GM11168 (cell line): ENCODE data around the gene RGS10.

ENCODE experiments used
- in situ Hi-C: fragments of 300-500 bp; cut with MboI; formaldehyde crosslinking; loops from one replicate; pipeline ENCODE4 v1.12.0; 2022; ENCODE audit warnings: low sequenced_read_pairs; ENCODE audit not compliant: unreplicated experiment

Gene RGS10

DNA sequence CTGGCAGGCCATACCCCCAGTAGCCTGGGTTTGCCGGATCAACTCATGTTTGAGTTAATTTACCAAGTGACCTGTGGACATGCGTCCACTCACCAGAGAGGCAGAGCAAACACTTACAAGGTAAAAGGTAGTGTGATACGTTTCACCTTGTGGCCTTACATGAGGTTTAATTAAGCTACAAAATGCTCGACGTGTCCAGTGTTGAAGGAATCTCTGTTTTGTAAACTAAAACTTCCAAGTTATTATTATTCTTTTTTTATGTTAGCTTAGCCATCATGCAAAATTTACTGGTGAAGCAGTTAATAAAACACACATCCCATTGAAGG, 42.9 kb downstream of the RGS10 start:
- in situ Hi-C loops = no loop called here

DNA sequence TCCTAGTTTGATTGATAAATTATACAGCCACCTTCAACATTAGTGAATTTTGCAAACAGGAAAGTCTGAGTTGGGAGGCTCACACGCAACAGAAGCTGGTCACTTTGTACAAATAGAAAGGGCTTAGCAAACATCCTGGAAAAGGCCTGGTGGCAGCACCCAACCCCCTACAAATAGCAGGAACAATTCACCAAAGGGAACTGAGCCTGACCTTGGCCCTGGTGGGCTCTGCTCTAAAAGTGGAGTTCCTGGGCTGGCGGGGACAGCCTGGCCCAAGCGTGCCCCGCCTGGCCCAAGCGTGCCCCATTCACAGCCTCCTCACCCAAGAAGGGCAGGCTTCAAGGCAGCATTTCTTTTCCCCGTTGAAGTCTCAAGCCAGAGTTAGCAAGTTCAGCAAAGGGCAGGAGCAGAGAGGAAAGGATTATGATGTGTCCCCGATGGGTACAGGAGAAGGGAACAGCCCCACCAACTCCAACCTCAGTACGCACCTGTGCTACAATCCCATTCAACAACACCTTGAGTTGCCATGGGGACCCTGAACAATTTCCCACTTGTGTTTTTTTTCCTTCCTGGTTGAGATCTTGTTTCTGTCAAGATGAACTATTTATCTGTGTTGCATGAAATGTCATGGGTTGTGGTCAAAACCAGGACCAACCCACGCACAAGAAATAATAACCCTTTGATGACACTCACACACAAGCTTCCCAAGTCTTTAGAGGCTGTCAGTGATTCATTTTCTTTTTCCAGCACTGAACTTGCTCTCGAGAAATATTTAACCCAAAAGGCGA, 43.4 kb downstream of the RGS10 start:
- in situ Hi-C loops = no loop called here

DNA sequence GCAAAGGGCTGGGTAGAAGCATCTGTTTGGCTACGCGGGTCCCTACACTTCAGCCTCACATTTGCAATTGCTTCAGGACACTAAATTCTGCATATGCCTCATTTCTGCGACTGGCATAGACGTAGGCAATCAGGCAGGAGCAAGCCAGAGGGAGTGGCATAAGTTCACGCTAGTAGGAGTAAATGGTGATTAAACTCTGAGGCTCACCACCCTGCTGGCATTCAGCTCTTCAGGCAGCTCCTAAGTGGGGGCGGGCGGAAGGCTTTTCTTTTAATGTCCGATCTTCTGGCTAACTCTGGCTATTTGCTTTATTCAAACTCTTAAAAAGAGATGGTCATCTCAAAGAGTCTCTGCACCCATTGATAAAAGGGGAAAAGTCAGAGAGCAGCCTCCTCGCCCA, 45.3 kb downstream of the RGS10 start:
- in situ Hi-C loops = no loop called here

DNA sequence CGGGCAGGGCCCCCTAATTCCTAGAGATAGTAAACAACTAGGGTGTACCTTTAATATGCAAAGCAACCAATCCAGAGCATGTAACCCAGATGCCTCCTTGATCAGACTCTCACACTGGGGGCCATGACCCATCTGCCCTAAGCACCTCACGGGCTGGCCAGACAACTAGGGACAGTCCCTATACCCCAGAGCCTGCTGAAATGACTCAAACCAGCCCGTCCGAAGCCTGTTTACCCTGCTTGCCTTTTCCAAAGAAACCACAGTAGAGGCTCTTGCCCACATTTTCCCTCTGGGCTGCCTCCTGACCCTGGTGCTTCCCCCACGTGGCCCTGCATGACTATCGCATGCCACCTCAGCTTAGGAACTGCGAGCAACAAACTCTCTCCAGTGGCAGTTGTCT, 46.2 kb downstream of the RGS10 start:
- in situ Hi-C loops = no loop called here

DNA sequence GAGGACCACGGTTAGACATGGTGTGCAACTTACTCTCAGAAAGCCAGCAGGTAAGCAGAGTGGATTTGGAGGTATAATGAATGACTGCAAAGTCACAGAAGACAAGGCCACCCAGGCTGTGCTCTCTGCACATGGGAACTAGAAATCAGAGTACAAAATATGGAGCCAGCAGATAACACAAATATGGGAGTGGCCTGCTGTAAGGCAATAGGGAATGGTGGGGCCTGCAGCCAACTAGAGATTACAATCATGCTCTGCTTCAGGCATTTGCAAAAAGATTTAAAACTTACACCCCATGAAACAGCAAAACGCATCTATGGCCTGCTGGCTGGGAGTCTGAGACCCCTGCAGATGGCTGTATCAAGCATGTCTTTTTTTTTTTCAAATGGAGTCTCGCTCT, 47.0 kb downstream of the RGS10 start:
- in situ Hi-C loops = no loop called here

DNA sequence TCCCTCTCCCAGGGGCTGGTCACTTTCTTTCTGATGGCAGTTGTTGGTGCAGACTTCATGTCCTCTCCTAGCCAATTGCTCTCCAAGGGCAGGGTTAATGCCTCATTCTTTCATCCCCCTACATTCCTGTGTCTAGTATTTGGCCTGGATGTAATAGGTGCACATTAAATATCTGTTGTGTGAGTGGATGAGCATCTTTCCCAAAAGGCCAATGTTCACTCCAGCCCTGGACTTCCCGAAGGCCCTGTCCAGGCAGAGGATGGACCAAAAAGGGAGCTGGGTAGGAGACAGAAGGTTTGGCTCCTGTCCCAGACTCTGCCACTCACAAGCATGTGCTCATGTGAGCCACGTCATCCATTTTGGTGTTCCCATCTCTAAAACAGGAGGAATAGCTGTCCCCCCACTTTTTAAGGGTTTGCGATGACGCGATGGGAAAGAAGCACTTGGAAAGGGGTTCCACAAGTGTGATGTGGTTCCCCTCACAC, 47.5 kb downstream of the RGS10 start:
- in situ Hi-C loops = no loop called here

DNA sequence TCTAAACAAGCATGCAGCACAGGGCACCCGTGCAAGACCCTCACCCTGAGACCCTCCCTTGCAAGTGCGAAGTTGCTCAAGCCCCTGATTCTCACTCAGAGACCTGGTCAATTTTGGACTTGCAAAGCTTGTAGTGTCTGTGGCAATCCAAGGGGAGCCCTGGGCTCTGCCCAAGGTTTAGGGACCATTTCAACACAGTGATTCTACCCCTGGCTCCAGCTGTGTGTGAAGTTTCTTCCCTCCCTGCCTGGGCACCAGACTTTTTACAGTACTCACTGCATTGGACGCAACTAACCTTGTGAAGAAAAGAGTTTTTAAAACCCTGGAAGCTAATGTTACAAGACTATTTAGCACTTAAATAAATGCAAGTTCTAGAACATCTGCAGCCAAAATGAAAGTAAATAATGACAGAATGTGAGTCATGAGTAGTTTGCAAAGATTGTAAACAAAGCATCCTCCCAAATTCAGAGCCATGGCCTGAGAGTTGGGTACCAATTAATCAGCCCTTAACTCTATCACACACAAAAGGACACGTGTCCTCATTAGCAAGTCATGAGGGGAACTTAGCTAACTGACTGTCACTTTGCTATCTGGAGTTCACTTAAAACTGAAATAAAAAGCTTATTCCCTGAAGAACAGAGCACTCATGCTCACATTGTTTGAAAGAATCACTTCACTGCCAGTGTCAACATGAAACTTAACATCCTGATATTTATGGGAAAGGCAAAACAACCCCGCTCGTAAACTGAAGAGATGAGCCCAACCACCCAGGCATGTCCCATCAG, 48.1 kb downstream of the RGS10 start:
- in situ Hi-C loops = no loop called here

DNA sequence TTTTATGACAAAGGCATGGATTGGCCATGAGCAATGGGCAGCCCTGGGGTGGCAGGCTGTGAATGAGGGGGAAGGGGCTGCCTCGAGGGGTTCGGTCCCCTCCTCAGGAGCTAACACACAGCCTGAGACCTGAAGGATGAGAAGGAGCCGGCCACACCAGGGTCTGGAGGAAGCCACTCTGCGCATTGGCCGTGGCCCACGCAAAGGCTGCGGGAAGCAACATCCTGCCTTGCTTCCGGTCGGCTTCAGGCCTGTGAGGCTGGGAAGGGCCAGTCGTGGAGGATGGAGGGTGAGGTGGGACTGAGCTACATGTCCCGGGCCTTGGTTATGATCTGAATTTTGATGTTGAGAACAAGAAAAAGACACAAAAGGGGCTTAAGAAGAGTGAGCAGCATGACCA, 49.4 kb downstream of the RGS10 start:
- in situ Hi-C loops = no loop called here

DNA sequence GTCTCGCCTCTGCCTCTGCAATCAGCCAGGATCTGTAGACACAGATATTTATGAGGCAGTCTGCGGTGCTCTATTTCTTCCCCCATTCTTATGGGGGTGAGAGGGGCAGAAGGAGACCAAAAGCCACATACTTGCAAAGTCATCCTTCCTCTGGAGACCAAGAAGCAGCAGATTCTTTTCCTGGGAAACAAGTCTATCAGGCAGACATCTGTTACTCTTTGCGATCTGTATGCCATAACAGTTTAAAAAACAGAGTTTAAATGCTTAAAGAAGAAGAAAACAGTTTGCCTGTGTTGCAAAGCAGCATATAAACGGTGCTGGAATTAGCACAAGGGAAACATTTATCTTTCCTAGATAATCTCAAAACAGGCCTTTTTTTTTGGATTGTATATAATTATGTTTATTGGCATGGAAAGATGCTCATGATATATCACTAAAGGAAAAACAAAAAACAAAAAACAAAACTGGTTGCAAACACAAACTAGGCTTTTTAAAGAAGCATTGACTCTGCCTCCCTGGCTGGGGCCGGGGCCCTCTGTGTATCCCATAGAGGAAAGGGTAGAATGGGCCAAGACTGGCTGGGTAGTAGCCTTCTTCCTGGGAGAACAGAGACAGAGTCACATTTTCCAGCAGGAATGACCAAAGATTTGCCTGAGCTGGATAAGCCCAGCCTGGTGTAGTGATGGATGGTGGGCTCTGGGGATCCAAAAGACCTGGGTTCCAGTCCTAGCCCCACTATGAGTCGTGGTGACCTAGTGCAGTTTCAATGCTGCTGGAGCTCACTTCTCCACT, 50.4 kb downstream of the RGS10 start:
- in situ Hi-C loops = no loop called here

DNA sequence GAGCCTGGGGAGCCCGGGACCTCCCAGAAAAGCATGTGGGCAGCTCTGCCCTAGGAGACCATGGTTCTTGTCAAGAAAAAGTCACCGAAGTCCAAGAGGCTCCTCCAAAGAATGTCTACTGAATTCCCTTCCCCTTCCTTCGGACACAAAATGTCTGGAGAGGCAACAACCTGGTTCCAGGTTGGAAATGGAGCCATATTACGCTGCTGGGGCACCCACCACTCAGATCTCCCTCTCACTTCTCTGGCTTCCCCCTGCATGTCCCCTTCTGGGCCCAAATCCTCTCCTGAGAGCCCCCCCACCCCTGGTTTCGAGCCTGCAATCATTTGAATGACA, 52.6 kb downstream of the RGS10 start:
- in situ Hi-C loops = no loop called here

DNA sequence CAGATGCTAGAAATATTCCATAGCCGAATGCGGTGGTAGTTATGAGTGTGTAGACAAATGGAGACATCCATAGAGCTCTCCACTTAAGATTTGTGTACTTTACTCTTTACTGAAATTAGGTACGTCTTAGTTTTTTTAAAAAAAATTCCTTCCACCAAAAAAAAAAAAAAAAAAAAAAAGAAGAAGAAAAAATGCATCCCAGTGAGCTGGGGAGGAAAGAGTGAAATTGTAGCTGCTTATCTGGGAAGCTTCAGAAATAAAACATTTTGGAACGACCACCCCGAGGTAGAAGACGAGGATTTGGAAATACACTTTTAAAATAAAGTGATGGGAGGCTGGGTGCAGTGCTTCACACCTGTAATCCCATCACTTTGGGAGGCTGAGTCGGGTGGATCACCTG, 53.8 kb downstream of the RGS10 start:
- in situ Hi-C loops = no loop called here

DNA sequence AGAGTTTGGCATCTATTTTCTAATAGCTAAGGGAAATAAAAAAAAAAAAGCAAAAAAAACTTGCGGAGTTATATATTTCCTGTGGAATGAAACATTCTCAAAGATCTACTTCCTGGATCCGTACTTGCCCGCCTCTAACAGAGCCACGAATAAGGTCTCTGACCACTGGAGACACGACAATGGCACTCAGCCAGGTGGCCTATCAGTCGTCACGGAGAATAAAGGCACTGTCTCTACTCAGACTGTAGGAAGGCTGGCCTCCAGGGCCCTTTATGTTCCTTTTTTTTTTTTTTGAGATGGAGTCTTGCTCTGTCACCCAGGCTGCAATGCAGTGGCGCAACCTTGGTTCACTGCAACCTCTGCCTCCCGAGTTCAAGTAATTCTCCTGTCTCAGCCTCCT, 58.7 kb downstream of the RGS10 start:
- in situ Hi-C loops = no loop called here

DNA sequence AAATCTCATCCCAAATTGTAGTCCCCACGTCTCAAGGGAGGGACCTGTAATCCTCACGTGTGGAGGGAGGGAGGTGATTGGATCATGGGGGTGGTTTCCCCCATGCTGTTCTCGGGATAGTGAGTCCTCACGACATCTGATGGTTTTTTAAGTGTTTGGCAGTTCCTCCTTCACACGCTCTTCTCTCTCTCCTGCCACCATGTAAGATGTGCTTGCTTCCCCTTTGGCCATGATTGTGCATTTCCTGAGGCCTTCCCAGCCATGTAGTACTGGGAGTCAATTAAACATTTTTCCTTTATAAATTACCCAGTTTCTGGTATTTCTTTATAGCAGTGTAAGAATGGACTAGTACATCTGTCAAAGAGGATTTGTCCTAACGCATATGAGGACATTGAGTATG, 59.5 kb downstream of the RGS10 start:
- in situ Hi-C loops = no loop called here

DNA sequence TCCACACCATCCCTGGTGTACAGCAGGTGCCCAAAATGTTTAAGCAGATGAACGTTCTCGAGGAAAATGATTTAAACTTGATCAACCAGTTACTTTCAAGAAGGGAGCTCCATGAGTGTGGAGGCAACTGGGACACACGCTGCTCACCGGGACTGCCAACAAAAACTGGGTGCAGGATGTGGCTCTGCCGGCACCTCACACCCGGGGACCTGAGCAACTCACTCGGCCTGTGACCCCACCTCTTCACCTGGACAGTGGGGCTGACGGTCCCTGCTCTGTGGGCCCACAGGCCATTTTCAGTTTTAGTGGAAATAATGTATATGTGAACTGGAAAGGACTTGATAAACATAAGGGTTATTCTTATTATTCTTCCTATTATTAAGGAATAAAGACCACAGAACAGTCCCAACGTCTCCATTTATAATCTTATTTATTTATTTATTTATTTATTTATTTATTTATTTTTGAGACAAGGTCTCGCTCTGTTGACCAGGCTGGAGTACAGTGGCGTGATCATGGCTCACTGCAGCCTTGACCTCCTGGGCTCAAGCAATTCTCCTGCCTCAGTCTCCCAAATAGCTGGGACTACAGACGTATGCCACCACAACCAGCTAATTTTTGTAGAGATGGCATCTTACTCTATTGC, 60.6 kb downstream of the RGS10 start:
- in situ Hi-C loops = no loop called here

DNA sequence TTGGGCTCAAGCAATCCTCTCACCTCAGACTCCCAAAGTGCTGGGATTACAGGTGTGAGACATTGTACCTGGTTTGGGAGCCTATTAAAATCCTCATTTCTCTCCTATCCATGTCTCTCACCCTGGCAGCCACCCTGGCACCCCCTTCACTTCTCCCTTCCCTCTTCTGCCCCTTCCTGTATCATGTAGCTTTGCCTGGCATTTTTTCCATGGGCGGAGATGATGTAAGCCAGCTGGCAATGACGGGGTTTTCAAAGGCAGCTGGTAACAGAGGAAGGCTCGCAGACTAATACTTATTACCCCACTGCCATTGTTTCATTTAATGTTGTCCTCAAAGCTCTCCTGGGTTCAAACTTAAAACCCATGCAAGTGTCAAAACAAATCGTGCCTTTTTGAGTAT, 61.9 kb downstream of the RGS10 start:
- in situ Hi-C loops = no loop called here

DNA sequence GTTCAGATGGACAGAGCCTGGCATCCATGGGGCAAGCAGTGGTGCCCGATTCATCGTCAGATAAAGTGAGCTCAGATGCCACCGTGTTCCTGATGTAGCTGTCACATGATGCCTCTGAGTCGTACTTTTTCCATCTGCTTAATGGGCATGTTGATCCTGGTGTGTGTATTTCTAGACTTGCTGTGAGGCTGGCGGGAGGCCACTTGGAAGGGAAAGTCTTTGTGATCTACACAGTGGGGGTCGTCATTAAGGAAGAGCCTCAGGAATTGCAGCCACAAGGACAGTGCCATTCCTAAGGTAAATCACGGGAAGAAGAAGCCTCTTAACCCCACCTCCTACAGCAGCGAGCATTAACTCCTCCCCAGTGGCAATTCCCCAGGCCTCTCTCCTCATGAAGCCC, 63.0 kb downstream of the RGS10 start:
- in situ Hi-C loops = no loop called here

DNA sequence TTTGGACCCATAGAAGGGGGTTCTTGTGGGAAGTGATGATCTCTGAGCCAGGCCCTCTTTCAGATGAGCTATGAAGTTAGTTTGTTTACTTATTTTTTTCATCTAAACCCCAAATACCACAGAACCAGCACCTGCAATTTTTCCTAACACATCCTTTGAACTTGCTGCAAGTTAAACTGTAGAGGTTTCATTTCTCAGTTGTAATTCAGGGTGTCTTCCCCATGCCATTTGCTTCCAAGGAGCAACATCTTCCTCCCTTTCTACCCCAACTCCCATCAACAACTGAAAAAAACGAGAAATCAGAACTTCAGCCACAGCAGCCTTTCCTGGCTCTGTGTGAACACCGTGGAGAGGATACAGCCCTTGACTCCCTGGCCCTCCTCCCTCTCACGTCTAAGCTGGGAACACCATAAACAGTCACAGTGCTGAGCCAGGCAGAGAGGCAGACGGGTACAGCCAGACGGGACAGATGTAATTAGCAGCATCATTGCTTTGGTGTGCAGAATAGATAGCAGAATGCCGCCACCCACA, 63.6 kb downstream of the RGS10 start:
- in situ Hi-C loops = no loop called here

DNA sequence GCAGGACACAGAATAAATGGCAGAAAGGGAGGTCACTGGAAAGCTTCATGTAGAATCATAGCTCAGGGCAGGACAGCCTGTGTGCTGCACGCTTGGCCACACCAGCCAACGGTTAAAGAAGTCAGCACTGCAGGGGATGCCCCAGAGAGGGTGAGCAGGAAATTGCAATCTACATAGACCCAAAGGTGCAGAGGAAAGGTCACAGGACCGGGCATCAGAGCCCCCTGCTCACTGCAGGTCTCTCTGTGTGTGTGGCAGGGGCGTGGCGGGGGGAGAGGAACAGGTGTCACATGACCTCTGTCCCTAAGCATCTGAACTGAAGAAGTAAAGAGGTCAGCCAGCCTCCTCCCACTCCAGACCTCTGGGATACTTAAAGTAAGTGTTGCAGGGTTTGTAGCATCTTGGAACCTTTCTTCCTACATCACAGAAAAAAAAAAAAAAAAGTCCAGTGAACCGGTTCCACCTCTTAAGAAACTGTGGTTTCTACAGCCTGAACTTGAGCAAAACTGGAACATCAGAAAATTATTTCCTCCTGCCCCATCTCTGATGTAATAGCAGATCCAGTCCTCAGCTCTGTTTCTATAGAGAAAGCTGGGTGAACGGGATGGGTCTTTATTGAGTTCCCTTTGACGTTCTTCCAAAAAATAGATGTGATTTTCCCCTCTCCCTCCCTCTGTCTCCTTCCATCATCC, 64.3 kb downstream of the RGS10 start:
- in situ Hi-C loops = no loop called here

DNA sequence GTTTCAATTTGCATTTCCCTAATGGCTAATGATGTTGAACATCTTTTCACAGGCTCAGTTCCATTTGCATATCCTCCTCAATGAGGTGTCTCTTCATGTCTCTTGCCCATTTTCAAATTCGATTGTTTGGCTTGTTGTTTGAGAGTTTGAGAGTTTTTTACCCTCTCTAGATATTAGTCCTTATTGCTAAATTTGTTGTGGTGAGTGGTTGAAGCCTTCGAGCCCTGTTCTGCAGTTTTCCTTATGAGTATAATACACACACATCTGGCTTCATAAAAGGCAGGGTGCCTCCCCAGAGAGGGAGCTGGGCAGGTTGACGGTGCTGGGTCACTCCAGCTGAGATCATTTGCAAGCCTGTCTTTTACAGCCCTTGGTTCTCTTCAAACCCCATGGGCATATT, 65.1 kb downstream of the RGS10 start:
- in situ Hi-C loops = no loop called here

DNA sequence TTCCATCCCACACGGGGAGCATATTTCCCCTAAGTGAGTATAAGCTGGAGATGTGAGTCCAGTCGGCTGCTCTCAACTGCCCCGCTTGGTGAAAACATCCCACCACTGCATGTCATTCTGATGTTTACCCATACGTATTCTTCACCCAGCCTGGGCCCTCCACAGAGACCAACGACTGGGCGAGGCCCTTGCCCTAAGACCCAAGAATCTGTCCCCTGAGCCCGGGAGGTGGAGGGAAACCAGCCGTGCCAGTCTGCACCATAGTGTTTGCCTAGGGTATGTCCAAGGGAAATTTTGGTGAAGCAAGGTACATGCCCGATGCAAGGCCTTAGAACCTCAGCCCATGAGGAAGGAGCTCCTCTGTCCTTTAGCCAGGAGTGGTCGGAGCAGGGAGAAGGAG, 67.9 kb downstream of the RGS10 start:
- in situ Hi-C loops = no loop called here
